Astrocyte of the spinal cord (primary cell): Measurements from ENCODE around the gene EMX2.

Experiments
- DNase-seq: peaks from one replicate; pipeline ENCODE4 v3.0.0; 2011; ENCODE audit warnings: low read depth, low spot score
- H3K4me3 ChIP-seq: 2 replicates; pipeline ENCODE4 v1.5.1; 2011; ENCODE audit warnings: low read depth, mild to moderate bottlenecking, low read length, moderate library complexity
- CTCF ChIP-seq: IDR thresholded peaks from 2 replicates; pipeline ENCODE4 v1.5.1; 2012; ENCODE audit warnings: low read depth, mild to moderate bottlenecking, low read length, inconsistent platforms
- in situ Hi-C: cut with HindIII; loops from 2 replicates; pipeline ENCODE4 v1.10.0; 2017; ENCODE audit warnings: low sequenced_read_pairs

The EMX2 gene

GRCh38 chr10:117542706-117543224, at the start of gene EMX2:
Gene EMX2, plus strand, starts transcription at chr10:117542746. Its CDS starts 522 bp downstream, at chr10:117543268.
- H3K4me3 ChIP-seq = no peak within 1 kb of the TSS
- no peak for TF ChIP-seq CTCF
- in situ Hi-C loops = no loop called here
- DNase-seq = no peak

GRCh38 chr10:117496031-117496430, 46.5 kb upstream of the EMX2 start:
- DNase-seq = no peak
- no peak for TF ChIP-seq CTCF
- in situ Hi-C loops = no loop called here
- H3K4me3 ChIP-seq = no peak overlapping the region

- TF ChIP-seq CTCF = peak; percentile 91
- DNase-seq = peak; percentile 75
- no peak overlapping the region for H3K4me3 ChIP-seq
- in situ Hi-C loops = no loop called here
Observed at GRCh38 chr10:117496616-117497028, 45.9 kb upstream of the EMX2 start.

GRCh38 chr10:117497736-117498135, 44.8 kb upstream of the EMX2 start:
- no peak for DNase-seq
- no peak overlapping the region for H3K4me3 ChIP-seq
- no peak for TF ChIP-seq CTCF
- in situ Hi-C loops = no loop called here

- no peak for DNase-seq
- H3K4me3 ChIP-seq = no peak overlapping the region
- no peak for TF ChIP-seq CTCF
- in situ Hi-C loops = no loop called here
Observed at GRCh38 chr10:117499248-117500105, 43.1 kb upstream of the EMX2 start.

GRCh38 chr10:117500456-117500855, 42.1 kb upstream of the EMX2 start:
- H3K4me3 ChIP-seq = no peak overlapping the region
- in situ Hi-C loops = no loop called here
- no peak for TF ChIP-seq CTCF
- DNase-seq = no peak
